HepG2 (cell line): Measurements from ENCODE around the gene CYP4V2. TPM values are rescaled to one million over a fixed set of nuclear protein-coding genes. Genes with fewer than 3 reads are reported as not detected.

Source experiments
- ATAC-seq: fragments of 200-7000 bp; cut with Tn5 transposase; 3 replicates; pipeline ENCODE4 v1.9.1; 2020; ENCODE audit warnings: mild to moderate bottlenecking, moderate library complexity
- BruUV-seq: library from RNA; stranded (reverse); fragments of 400-500 nt; replicated peaks from 2 replicates; lab custom pipeline; 2021; lab: Mats Ljungman, UMichigan
- CTCF ChIA-PET: fragments of 300-600 bp; formaldehyde crosslinking; extraction: SDS; loops from one replicate; lab custom pipeline; 2021; ENCODE audit warnings: low total read pairs, inconsistent platforms, low intra/inter-chr PET ratio; lab: Yijun Ruan, JAX
- POLR2A ChIA-PET: fragments of 350-600 bp; sonication (Branson Sonifier 250); formaldehyde crosslinking; loops from one replicate; lab custom pipeline; 2020; ENCODE audit warnings: antibody characterized with exemption, inconsistent platforms; lab: Yijun Ruan, JAX
- DNase-seq: peaks from one replicate; pipeline ENCODE4 v3.0.0-alpha.2; 2015; ENCODE audit warnings: low spot score
- FAIRE-seq: peaks from 3 replicates; lab custom pipeline; 2011; peaks lifted over from hg19 to GRCh38; lab: Jason Lieb, UNC
- H2AFZ ChIP-seq: one replicate; pipeline ENCODE4 v1.6.1; 2011; ENCODE audit warnings: low read length, inconsistent platforms
- H3K27ac ChIP-seq: fragments of 300-600 bp; 3 replicates; pipeline ENCODE4 v1.8.0; 2011; ENCODE audit warnings: mixed run types, mild to moderate bottlenecking, mixed read lengths, low read length, inconsistent platforms; ENCODE audit not compliant: insufficient read depth; ENCODE audit errors: extremely low read length
- H3K27me3 ChIP-seq, 2 experiments: fragments of 200-600 bp in 1 of 2; 2 replicates in 1 of 2; 3 replicates in 1 of 2; pipeline versions ENCODE4 v1.6.0 to v1.8.0; 2011; ENCODE audit warnings: low read length in 2 of 2, mild to moderate bottlenecking in 2 of 2, moderate library complexity in 2 of 2, inconsistent platforms in 1 of 2; ENCODE audit not compliant: insufficient read depth in 2 of 2, control insufficient read depth in 1 of 2
- H3K36me3 ChIP-seq, 2 experiments: fragments of 200-600 bp in 1 of 2; replicated peaks in 1 of 2; 2 replicates in 1 of 2; 3 replicates in 1 of 2; pipeline versions ENCODE4 v1.5.1 to v1.8.0; 2011; ENCODE audit warnings: low read length in 2 of 2, inconsistent platforms in 1 of 2; ENCODE audit not compliant: insufficient read depth in 2 of 2, control insufficient read depth in 1 of 2
- H3K4me1 ChIP-seq: 2 replicates; pipeline ENCODE4 v1.5.1; 2012; ENCODE audit warnings: low read length, inconsistent platforms; ENCODE audit not compliant: insufficient read depth
- H3K4me2 ChIP-seq: 2 replicates; pipeline ENCODE4 v1.6.0; 2011; ENCODE audit warnings: low read depth, low read length, inconsistent platforms
- H3K4me3 ChIP-seq, 3 experiments: fragments of 200-600 bp in 1 of 3; sonication (generic), shearing (Covaris generic) in 1 of 3; replicated peaks in 1 of 3; 2 replicates each; pipeline ENCODE4 v1.5.1; 2011 to 2016; ENCODE audit warnings: low read length in 3 of 3, inconsistent platforms in 2 of 3, low read depth in 2 of 3, mild to moderate bottlenecking in 2 of 3, control low read depth in 1 of 3, mixed read lengths in 1 of 3; ENCODE audit not compliant: insufficient read depth in 1 of 3
- H3K79me2 ChIP-seq: one replicate; pipeline ENCODE4 v1.6.1; 2011; ENCODE audit warnings: low read length, inconsistent platforms; ENCODE audit not compliant: insufficient read depth
- H3K9ac ChIP-seq: 2 replicates; pipeline ENCODE4 v1.6.0; 2011; ENCODE audit warnings: mild to moderate bottlenecking, low read depth, low read length, inconsistent platforms; ENCODE audit not compliant: insufficient read depth
- H3K9me3 ChIP-seq: 2 replicates; pipeline ENCODE4 v1.5.1; 2012; ENCODE audit warnings: mild to moderate bottlenecking, low read length
- H4K20me1 ChIP-seq: 2 replicates; pipeline ENCODE4 v1.6.0; 2011; ENCODE audit warnings: inconsistent platforms, mild to moderate bottlenecking, low read length, moderate library complexity; ENCODE audit not compliant: insufficient read depth
- HNRNPUL1 ChIP-seq: fragments of 200-400 bp; formaldehyde crosslinking; IDR thresholded peaks from 2 replicates; pipeline ENCODE4 v1.6.1; 2017; ENCODE audit warnings: low read depth, mild to moderate bottlenecking, low read length, moderate library complexity
- MED1 ChIP-seq: sonication (generic); formaldehyde crosslinking; IDR thresholded peaks from 2 replicates; pipeline ENCODE4 v1.4.0; 2020; ENCODE audit warnings: missing genetic modification reagents
- NFE2 ChIP-seq: sonication (generic); formaldehyde crosslinking; IDR thresholded peaks from 2 replicates; pipeline ENCODE4 v1.4.0; 2020; ENCODE audit warnings: missing genetic modification reagents
- NR0B2 ChIP-seq: sonication (generic); formaldehyde crosslinking; IDR thresholded peaks from 2 replicates; pipeline ENCODE4 v1.4.0; 2020; ENCODE audit warnings: mild to moderate bottlenecking, missing genetic modification reagents
- PHF5A ChIP-seq: IDR thresholded peaks from one replicate; pipeline ENCODE4 v1.6.1; 2018; ENCODE audit warnings: low read depth, missing genetic modification reagents; ENCODE audit not compliant: unreplicated experiment
- SAFB2 ChIP-seq: sonication (generic); formaldehyde crosslinking; IDR thresholded peaks from 2 replicates; pipeline ENCODE4 v1.5.1; 2020; ENCODE audit warnings: missing genetic modification reagents, low read depth, mild to moderate bottlenecking, borderline replicate concordance
- SP140L ChIP-seq: sonication (generic); formaldehyde crosslinking; IDR thresholded peaks from 2 replicates; pipeline ENCODE4 v1.4.0; 2020; ENCODE audit warnings: missing genetic modification reagents, borderline replicate concordance
- TIGD3 ChIP-seq: sonication (generic); formaldehyde crosslinking; IDR thresholded peaks from 2 replicates; pipeline ENCODE4 v1.5.1; 2020; ENCODE audit warnings: mild to moderate bottlenecking, missing genetic modification reagents, borderline replicate concordance
- ZBTB20 ChIP-seq: sonication (generic); formaldehyde crosslinking; IDR thresholded peaks from 2 replicates; pipeline ENCODE4 v1.8.1; 2023; ENCODE audit warnings: missing genetic modification reagents, low read depth, mild to moderate bottlenecking, borderline replicate concordance
- ZNF530 ChIP-seq: sonication (generic); formaldehyde crosslinking; IDR thresholded peaks from 2 replicates; pipeline ENCODE4 v1.5.0; 2020; ENCODE audit warnings: low read depth, mild to moderate bottlenecking, missing genetic modification reagents
- ZNF552 ChIP-seq: sonication (generic); formaldehyde crosslinking; IDR thresholded peaks from 2 replicates; pipeline ENCODE4 v1.9.0; 2022; ENCODE audit warnings: missing genetic modification reagents, mild to moderate bottlenecking, borderline replicate concordance
- ZNF569 ChIP-seq: sonication (generic); formaldehyde crosslinking; IDR thresholded peaks from 2 replicates; pipeline ENCODE4 v1.5.0; 2020; ENCODE audit warnings: mild to moderate bottlenecking, missing genetic modification reagents, moderate library complexity, borderline replicate concordance
- ZNF580 ChIP-seq: IDR thresholded peaks from 2 replicates; pipeline ENCODE4 v1.6.1; 2016; ENCODE audit warnings: low read depth, borderline replicate concordance
- ZNF629 ChIP-seq: sonication (generic); formaldehyde crosslinking; conservative IDR thresholded peaks from 2 replicates; pipeline ENCODE4 v1.5.0; 2020; ENCODE audit warnings: missing genetic modification reagents
- ZNF749 ChIP-seq: sonication (generic); formaldehyde crosslinking; IDR thresholded peaks from 2 replicates; pipeline ENCODE4 v1.8.0; 2022; ENCODE audit warnings: mild to moderate bottlenecking, missing genetic modification reagents, moderate library complexity, borderline replicate concordance
- ZNF775 ChIP-seq: sonication (generic); formaldehyde crosslinking; IDR thresholded peaks from 2 replicates; pipeline ENCODE4 v1.4.0; 2020; ENCODE audit warnings: missing genetic modification reagents, mild to moderate bottlenecking, moderate library complexity, borderline replicate concordance
- WGBS: methylation state at CpG from one replicate; pipeline ENCODE4 v1.1.6; 2017; ENCODE audit warnings: low lambda C conversion rate; 5-methylcytosine and 5-hydroxymethylcytosine counted together
- in situ Hi-C: cut with HindIII; loops from 2 replicates; pipeline ENCODE4 v1.10.0; 2017; ENCODE audit warnings: low pct_unique_long_range_greater_than_20kb; ENCODE audit not compliant: extremely low pct_ligation_motif_present
- intact Hi-C: fragments of 100-400 bp; cut with micrococcal nuclease; formaldehyde crosslinking; loops from one replicate; pipeline ENCODE4 v1.10.0; 2022; ENCODE audit not compliant: unreplicated experiment
- polyA plus RNA-seq, 8 experiments: library from polyadenylated mRNA; depleted of rRNA in 3 of 8; stranded (reverse) in 7 of 8; unstranded in 1 of 8; fragments of >200 nt; fragmentation: Illumina TruSeq in 4 of 8; extraction: Trizol in 4 of 8; gene quantifications; 2 replicates each; pipeline versions ENCODE4 v1.2.1 to v1.2.3, GENCODE V29; 2011 to 2016; ENCODE audit warnings: low read depth in 4 of 8, missing spikeins in 1 of 8, mixed read lengths in 1 of 8; ENCODE audit not compliant: insufficient read depth in 1 of 8
- total RNA-seq, 5 experiments: library from RNA; depleted of rRNA; stranded (reverse); fragments of >200 nt; fragmentation: Illumina TruSeq; extraction: Trizol; gene quantifications; 2 replicates each; pipeline ENCODE4 v1.2.3, GENCODE V29; 2016; ENCODE audit warnings: low read depth in 1 of 5
- TF ChIP-seq, protein P1 (sequence below): sonication (generic); formaldehyde crosslinking; IDR thresholded peaks from 2 replicates; pipeline ENCODE4 v1.5.0; 2020; ENCODE audit warnings: mild to moderate bottlenecking, missing genetic modification reagents, moderate library complexity
- TF ChIP-seq, protein P2 (sequence below): sonication (generic); formaldehyde crosslinking; IDR thresholded peaks from 2 replicates; pipeline ENCODE4 v1.4.0; 2020; ENCODE audit warnings: missing genetic modification reagents, borderline replicate concordance

Gene CYP4V2
- total and polyA plus RNA-seq, 2 of the 13 experiments (the other 11 are each of a cell fraction or from before 2014, with no cell fraction given) = 4.7 to 7.2 TPM

DNA sequence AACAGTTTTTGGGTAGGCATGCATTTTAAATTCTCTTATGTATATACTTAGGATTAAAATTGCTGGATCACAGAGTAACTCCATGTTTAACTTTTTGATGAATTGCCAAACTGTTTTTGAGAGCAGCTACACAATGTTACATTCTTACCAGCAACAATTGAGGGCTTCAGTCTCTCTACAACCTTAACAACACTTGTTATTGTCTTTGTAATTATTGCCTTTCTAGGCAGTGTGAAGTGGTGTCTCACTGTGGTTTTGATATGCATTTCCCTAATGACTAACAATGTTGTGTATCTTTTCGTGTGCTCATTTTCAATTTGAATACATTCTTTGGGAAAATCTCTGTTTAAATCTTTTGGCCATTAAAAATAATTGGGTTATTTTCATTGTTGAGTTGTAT lies 57.3 kb downstream of the CYP4V2 start:
- Histone ChIP-seq H3K9ac (no peak overlapping the region), H2AFZ (no peak overlapping the region), H3K27ac (no peak overlapping the region), H3K27me3 (no peaks in the 10 kb centered on the region), H3K4me3 (no peak overlapping the region), H3K36me3 (no peaks in the 10 kb centered on the region), H4K20me1 (no peaks in the 10 kb centered on the region), H3K79me2 (no peaks in the 10 kb centered on the region), H3K9me3 (no peaks in the 10 kb centered on the region), H3K4me2 (no peak overlapping the region), H3K4me1 (peaks cover 18% of the 10 kb centered on the region)
- ChIA-PET CTCF (no interaction called here), POLR2A (no interaction called here)
- ATAC-seq (no peak), DNase-seq (no peak), FAIRE-seq (no peak)
- WGBS = 72% methylated on average over 1 of the region's 1 CpG
- BruUV-seq = no TSS peak
- in situ Hi-C loops = no loop called here
- intact Hi-C loops = no loop called here
- no peak for TF ChIP-seq NR0B2 (CRISPR knock-in tag)
- TF ChIP-seq, protein P1, sequence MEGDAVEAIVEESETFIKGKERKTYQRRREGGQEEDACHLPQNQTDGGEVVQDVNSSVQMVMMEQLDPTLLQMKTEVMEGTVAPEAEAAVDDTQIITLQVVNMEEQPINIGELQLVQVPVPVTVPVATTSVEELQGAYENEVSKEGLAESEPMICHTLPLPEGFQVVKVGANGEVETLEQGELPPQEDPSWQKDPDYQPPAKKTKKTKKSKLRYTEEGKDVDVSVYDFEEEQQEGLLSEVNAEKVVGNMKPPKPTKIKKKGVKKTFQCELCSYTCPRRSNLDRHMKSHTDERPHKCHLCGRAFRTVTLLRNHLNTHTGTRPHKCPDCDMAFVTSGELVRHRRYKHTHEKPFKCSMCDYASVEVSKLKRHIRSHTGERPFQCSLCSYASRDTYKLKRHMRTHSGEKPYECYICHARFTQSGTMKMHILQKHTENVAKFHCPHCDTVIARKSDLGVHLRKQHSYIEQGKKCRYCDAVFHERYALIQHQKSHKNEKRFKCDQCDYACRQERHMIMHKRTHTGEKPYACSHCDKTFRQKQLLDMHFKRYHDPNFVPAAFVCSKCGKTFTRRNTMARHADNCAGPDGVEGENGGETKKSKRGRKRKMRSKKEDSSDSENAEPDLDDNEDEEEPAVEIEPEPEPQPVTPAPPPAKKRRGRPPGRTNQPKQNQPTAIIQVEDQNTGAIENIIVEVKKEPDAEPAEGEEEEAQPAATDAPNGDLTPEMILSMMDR (CRISPR knock-in tag) = no peak
- no peak for TF ChIP-seq SAFB2 (CRISPR knock-in tag)
- TF ChIP-seq ZNF530 (CRISPR knock-in tag) = no peak
- no peak for TF ChIP-seq NFE2 (CRISPR knock-in tag)
- TF ChIP-seq ZNF580 (CRISPR knock-in tag) = no peak
- TF ChIP-seq MED1 (CRISPR knock-in tag) = no peak
- TF ChIP-seq, protein P2, sequence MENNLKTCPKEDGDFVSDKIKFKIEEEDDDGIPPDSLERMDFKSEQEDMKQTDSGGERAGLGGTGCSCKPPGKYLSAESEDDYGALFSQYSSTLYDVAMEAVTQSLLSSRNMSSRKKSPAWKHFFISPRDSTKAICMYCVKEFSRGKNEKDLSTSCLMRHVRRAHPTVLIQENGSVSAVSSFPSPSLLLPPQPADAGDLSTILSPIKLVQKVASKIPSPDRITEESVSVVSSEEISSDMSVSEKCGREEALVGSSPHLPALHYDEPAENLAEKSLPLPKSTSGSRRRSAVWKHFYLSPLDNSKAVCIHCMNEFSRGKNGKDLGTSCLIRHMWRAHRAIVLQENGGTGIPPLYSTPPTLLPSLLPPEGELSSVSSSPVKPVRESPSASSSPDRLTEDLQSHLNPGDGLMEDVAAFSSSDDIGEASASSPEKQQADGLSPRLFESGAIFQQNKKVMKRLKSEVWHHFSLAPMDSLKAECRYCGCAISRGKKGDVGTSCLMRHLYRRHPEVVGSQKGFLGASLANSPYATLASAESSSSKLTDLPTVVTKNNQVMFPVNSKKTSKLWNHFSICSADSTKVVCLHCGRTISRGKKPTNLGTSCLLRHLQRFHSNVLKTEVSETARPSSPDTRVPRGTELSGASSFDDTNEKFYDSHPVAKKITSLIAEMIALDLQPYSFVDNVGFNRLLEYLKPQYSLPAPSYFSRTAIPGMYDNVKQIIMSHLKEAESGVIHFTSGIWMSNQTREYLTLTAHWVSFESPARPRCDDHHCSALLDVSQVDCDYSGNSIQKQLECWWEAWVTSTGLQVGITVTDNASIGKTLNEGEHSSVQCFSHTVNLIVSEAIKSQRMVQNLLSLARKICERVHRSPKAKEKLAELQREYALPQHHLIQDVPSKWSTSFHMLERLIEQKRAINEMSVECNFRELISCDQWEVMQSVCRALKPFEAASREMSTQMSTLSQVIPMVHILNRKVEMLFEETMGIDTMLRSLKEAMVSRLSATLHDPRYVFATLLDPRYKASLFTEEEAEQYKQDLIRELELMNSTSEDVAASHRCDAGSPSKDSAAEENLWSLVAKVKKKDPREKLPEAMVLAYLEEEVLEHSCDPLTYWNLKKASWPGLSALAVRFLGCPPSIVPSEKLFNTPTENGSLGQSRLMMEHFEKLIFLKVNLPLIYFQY (CRISPR knock-in tag) = no peak
- no peak for TF ChIP-seq PHF5A (CRISPR knock-in tag)
- no peak for TF ChIP-seq ZNF629 (CRISPR knock-in tag)
- TF ChIP-seq ZNF775 (CRISPR knock-in tag) = no peak
- TF ChIP-seq ZNF749 (CRISPR knock-in tag) = no peak
- TF ChIP-seq ZBTB20 (CRISPR knock-in tag) = no peak
- TF ChIP-seq ZNF552 (CRISPR knock-in tag) = no peak
- TF ChIP-seq TIGD3 (CRISPR knock-in tag) = no peak
- no peak for TF ChIP-seq ZNF569 (CRISPR knock-in tag)
- TF ChIP-seq HNRNPUL1 = no peak
- no peak for TF ChIP-seq SP140L
